HepG2 (cell line): ENCODE data around the gene CPPED1. TPM values are rescaled to one million over a fixed set of nuclear protein-coding genes. Genes with fewer than 3 reads are reported as not detected.

Experiments used
- CHD2 ChIP-seq: IDR thresholded peaks from 2 replicates; pipeline ENCODE4 v1.6.1; 2011; ENCODE audit warnings: low read depth, low read length, improper control_type of control experiment
- HMG20A ChIP-seq: IDR thresholded peaks from 2 replicates; pipeline ENCODE4 v1.6.1; 2016; ENCODE audit warnings: borderline replicate concordance
- IKZF4 ChIP-seq: sonication (generic); formaldehyde crosslinking; IDR thresholded peaks from 2 replicates; pipeline ENCODE4 v1.5.1; 2020; ENCODE audit warnings: borderline replicate concordance, mild to moderate bottlenecking, low read depth, missing genetic modification reagents; ENCODE audit errors: not compliant biosample characterization
- NONO ChIP-seq, 2 experiments: fragments of 450-650 bp in 1 of 2; sonication (generic) in 1 of 2; formaldehyde crosslinking in 1 of 2; IDR thresholded peaks in 1 of 2; conservative IDR thresholded peaks in 1 of 2; 2 replicates each; pipeline versions ENCODE4 v1.6.1 to v1.8.0; 2017 to 2022; ENCODE audit warnings: mild to moderate bottlenecking in 1 of 2, missing genetic modification reagents in 1 of 2, moderate library complexity in 1 of 2
- REXO4 ChIP-seq: sonication (generic); formaldehyde crosslinking; IDR thresholded peaks from 2 replicates; pipeline ENCODE4 v1.8.0; 2022; ENCODE audit warnings: missing genetic modification reagents, mild to moderate bottlenecking, borderline replicate concordance
- SCMH1 ChIP-seq: sonication (generic); formaldehyde crosslinking; IDR thresholded peaks from 2 replicates; pipeline ENCODE4 v1.9.0; 2021; ENCODE audit warnings: missing genetic modification reagents, mild to moderate bottlenecking, borderline replicate concordance
- TSC22D2 ChIP-seq: sonication (generic); formaldehyde crosslinking; IDR thresholded peaks from 2 replicates; pipeline ENCODE4 v1.5.1; 2020; ENCODE audit warnings: missing genetic modification reagents, mild to moderate bottlenecking, borderline replicate concordance
- ZC3H4 ChIP-seq: sonication (generic); formaldehyde crosslinking; IDR thresholded peaks from 2 replicates; pipeline ENCODE4 v1.4.0; 2020; ENCODE audit warnings: missing genetic modification reagents, borderline replicate concordance
- ZFP82 ChIP-seq: sonication (generic); formaldehyde crosslinking; IDR thresholded peaks from 2 replicates; pipeline ENCODE4 v1.5.1; 2020; ENCODE audit warnings: mild to moderate bottlenecking, missing genetic modification reagents, borderline replicate concordance
- ZNF382 ChIP-seq: sonication (generic); formaldehyde crosslinking; IDR thresholded peaks from 2 replicates; pipeline ENCODE4 v1.5.0; 2020; ENCODE audit warnings: missing genetic modification reagents, mild to moderate bottlenecking, borderline replicate concordance
- ZNF550 ChIP-seq: sonication (generic); formaldehyde crosslinking; IDR thresholded peaks from 2 replicates; pipeline ENCODE4 v1.4.0; 2020; ENCODE audit warnings: mild to moderate bottlenecking, missing genetic modification reagents, borderline replicate concordance
- polyA plus RNA-seq, 8 experiments: library from polyadenylated mRNA; depleted of rRNA in 3 of 8; stranded (reverse) in 7 of 8; unstranded in 1 of 8; fragments of >200 nt; fragmentation: Illumina TruSeq in 4 of 8; extraction: Trizol in 4 of 8; gene quantifications; 2 replicates each; pipeline versions ENCODE4 v1.2.1 to v1.2.3, GENCODE V29; 2011 to 2016; ENCODE audit warnings: low read depth in 4 of 8, missing spikeins in 1 of 8, mixed read lengths in 1 of 8; ENCODE audit not compliant: insufficient read depth in 1 of 8
- total RNA-seq, 5 experiments: library from RNA; depleted of rRNA; stranded (reverse); fragments of >200 nt; fragmentation: Illumina TruSeq; extraction: Trizol; gene quantifications; 2 replicates each; pipeline ENCODE4 v1.2.3, GENCODE V29; 2016; ENCODE audit warnings: low read depth in 1 of 5
- TF ChIP-seq, protein P1 (sequence below): sonication (generic); formaldehyde crosslinking; IDR thresholded peaks from 2 replicates; pipeline ENCODE4 v1.4.0; 2020; ENCODE audit warnings: missing genetic modification reagents
- TF ChIP-seq, protein P2 (sequence below): sonication (generic); formaldehyde crosslinking; IDR thresholded peaks from 2 replicates; pipeline ENCODE4 v1.4.0; 2020; ENCODE audit warnings: missing genetic modification reagents, mild to moderate bottlenecking, borderline replicate concordance
- TF ChIP-seq, protein P3 (sequence below): sonication (generic); formaldehyde crosslinking; IDR thresholded peaks from 2 replicates; pipeline ENCODE4 v1.5.0; 2020; ENCODE audit warnings: missing genetic modification reagents

CPPED1 gene
- total and polyA plus RNA-seq, 2 of the 13 experiments (the other 11 are each of a cell fraction or from before 2014, with no cell fraction given), result 66.6 to 71.3 TPM

DNA sequence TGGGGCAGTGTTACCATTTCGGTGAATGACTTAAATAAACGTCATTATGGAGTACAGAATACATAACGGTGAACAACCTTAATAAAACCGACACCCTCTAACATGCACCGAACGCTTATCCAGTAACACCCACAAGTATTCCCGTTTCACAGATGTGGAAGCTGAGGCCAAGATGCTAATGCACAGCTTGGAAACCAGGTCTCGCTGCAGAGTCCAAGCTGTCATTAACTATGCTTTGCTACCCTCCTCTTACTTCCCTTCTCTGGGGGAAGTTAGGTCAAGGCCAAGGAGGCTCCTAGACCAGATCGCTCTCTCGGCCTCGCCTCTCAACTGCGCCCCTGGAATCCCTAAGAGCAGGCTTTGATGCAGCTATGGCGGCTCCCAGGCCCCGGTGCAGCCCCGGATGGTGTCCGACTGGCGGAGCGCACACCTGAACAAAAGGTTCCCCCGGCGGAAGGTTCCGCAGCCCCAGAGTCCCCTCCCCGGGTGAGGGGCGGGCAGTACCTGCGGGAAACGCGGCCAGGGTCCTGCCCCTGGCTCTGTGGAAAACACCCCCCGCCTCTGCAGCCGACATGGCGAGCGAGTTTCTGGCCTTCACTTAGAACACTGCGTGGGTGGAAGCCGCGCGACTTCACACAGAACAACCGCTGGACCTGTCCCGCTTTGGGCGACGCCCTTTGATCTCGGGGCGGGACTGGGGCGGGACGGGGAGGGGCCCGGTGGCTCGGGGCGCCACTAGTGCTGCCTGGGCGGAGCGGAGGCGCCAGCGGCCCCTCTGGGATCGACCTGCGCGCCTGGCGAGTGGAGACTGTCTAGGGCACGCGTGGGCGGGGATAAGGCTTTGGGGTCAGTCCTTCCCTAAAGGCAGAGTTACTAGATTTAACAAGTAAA is at the start of gene CPPED1 (continued):
- TF ChIP-seq ZC3H4 (peak; percentile 92), ZNF382 (CRISPR knock-in tag) (no peak), IKZF4 (CRISPR knock-in tag) (peak; percentile 21), REXO4 (CRISPR knock-in tag) (peak; percentile 86; the same call in 1 of the 2 replicates), ZNF550 (CRISPR knock-in tag) (peak; percentile 98; the same call in 1 of the 2 replicates), CHD2 (peak; percentile 26), SCMH1 (no peak), HMG20A (CRISPR knock-in tag) (peak; percentile 64), ZFP82 (peak; percentile 93; the same call in 1 of the 2 replicates), NONO (IDR thresholded peaks at IDR 0.05) (no peak), NONO (CRISPR knock-in tag; conservative IDR thresholded peaks at IDR 0.05) (peak; percentile 99), TSC22D2 (peak; percentile 94; the same call in 1 of the 2 replicates)
- TF ChIP-seq, protein P1, sequence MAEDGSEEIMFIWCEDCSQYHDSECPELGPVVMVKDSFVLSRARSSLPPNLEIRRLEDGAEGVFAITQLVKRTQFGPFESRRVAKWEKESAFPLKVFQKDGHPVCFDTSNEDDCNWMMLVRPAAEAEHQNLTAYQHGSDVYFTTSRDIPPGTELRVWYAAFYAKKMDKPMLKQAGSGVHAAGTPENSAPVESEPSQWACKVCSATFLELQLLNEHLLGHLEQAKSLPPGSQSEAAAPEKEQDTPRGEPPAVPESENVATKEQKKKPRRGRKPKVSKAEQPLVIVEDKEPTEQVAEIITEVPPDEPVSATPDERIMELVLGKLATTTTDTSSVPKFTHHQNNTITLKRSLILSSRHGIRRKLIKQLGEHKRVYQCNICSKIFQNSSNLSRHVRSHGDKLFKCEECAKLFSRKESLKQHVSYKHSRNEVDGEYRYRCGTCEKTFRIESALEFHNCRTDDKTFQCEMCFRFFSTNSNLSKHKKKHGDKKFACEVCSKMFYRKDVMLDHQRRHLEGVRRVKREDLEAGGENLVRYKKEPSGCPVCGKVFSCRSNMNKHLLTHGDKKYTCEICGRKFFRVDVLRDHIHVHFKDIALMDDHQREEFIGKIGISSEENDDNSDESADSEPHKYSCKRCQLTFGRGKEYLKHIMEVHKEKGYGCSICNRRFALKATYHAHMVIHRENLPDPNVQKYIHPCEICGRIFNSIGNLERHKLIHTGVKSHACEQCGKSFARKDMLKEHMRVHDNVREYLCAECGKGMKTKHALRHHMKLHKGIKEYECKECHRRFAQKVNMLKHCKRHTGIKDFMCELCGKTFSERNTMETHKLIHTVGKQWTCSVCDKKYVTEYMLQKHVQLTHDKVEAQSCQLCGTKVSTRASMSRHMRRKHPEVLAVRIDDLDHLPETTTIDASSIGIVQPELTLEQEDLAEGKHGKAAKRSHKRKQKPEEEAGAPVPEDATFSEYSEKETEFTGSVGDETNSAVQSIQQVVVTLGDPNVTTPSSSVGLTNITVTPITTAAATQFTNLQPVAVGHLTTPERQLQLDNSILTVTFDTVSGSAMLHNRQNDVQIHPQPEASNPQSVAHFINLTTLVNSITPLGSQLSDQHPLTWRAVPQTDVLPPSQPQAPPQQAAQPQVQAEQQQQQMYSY (CRISPR knock-in tag), result peak; percentile 73; the same call in 1 of the 2 replicates
- TF ChIP-seq, protein P2, sequence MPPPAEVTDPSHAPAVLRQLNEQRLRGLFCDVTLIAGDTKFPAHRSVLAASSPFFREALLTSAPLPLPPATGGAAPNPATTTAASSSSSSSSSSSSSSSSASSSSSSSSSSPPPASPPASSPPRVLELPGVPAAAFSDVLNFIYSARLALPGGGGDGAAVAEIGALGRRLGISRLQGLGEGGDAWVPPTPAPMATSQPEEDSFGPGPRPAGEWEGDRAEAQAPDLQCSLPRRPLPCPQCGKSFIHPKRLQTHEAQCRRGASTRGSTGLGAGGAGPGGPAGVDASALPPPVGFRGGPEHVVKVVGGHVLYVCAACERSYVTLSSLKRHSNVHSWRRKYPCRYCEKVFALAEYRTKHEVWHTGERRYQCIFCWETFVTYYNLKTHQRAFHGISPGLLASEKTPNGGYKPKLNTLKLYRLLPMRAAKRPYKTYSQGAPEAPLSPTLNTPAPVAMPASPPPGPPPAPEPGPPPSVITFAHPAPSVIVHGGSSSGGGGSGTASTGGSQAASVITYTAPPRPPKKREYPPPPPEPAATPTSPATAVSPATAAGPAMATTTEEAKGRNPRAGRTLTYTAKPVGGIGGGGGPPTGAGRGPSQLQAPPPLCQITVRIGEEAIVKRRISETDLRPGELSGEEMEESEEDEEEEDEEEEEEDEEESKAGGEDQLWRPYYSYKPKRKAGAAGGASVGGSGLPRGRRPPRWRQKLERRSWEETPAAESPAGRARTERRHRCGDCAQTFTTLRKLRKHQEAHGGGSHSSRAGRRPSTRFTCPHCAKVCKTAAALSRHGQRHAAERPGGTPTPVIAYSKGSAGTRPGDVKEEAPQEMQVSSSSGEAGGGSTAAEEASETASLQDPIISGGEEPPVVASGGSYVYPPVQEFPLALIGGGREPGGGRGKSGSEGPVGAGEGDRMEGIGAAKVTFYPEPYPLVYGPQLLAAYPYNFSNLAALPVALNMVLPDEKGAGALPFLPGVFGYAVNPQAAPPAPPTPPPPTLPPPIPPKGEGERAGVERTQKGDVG (CRISPR knock-in tag), result peak; percentile 97
- TF ChIP-seq, protein P3, sequence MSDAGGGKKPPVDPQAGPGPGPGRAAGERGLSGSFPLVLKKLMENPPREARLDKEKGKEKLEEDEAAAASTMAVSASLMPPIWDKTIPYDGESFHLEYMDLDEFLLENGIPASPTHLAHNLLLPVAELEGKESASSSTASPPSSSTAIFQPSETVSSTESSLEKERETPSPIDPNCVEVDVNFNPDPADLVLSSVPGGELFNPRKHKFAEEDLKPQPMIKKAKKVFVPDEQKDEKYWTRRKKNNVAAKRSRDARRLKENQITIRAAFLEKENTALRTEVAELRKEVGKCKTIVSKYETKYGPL (CRISPR knock-in tag), result peak; percentile 69; the same call in 1 of the 2 replicates
